ENCODE results near the gene BCL10. TPM values are rescaled to one million over a fixed set of nuclear protein-coding genes. Genes with fewer than 3 reads are reported as not detected.

The BCL10 gene
- total RNA-seq, 1 experiment from 2014 or later = 24.2 TPM

- TF ChIP-seq AFF4 (CRISPR knock-in tag; IDR thresholded peaks at IDR 0.05; ENCODE audit: borderline replicate concordance) = no peak
These were observed 4.2 kb upstream of the BCL10 start (continued) for GRCh38 chr1:85280636-85281035.

GRCh38 chr1:85279458-85280080 lies 3.1 kb upstream of the BCL10 start:
- peaks cover 42% of the 10 kb centered on the region for H3K4me1 Mint-ChIP-seq
- TF ChIP-seq AFF4 (CRISPR knock-in tag; IDR thresholded peaks at IDR 0.05; ENCODE audit: borderline replicate concordance) (no peak), ZSCAN18 (CRISPR knock-in tag; IDR thresholded peaks at IDR 0.05) (0 out of 2 replicates have a peak, but pooled peaks have one; percentile 49)
- ChIA-PET CTCF (interaction anchor here (1.6 kb wide), 1 partner anchor 20 kb away, joined by 6 read pairs; the partner anchor contains the start of gene C1orf52), POLR2A (no interaction called here)
- ATAC-seq = no peak
- H3K27me3 Mint-ChIP-seq (ENCODE audit: low read depth) = no peaks in the 10 kb centered on the region
- no peak for DNase-seq (ENCODE audit: low spot score)
- no peaks in the 10 kb centered on the region for H3K36me3 Mint-ChIP-seq
- H3K9me3 Mint-ChIP-seq = no peaks in the 10 kb centered on the region
- no peak overlapping the region for H3K4me3 Mint-ChIP-seq
- peak overlapping the region; percentile 34 for H3K27ac Mint-ChIP-seq

GRCh38 chr1:85278853-85279314 lies 2.5 kb upstream of the BCL10 start:
- Mint-ChIP-seq H3K4me1 (peaks cover 46% of the 10 kb centered on the region), H3K27ac (0 out of 2 replicates have a peak overlapping the region, but pooled peaks have one; percentile 14), H3K36me3 (no peaks in the 10 kb centered on the region), H3K27me3 (ENCODE audit: low read depth) (no peaks in the 10 kb centered on the region), H3K4me3 (no peak overlapping the region), H3K9me3 (no peaks in the 10 kb centered on the region)
- DNase-seq (ENCODE audit: low spot score) = no peak
- CTCF ChIA-PET = interaction anchor here (1.6 kb wide), 1 partner anchor 19 kb away, joined by 6 read pairs; the partner anchor contains the start of gene C1orf52
- POLR2A ChIA-PET = no interaction called here
- ATAC-seq = no peak
- TF ChIP-seq CREB1 (CRISPR knock-in tag; IDR thresholded peaks at IDR 0.05) (no peak), AFF4 (CRISPR knock-in tag; IDR thresholded peaks at IDR 0.05; ENCODE audit: borderline replicate concordance) (no peak), ZNF138 (CRISPR knock-in tag; conservative IDR thresholded peaks at IDR 0.05) (no peak), GTF2I (CRISPR knock-in tag; conservative IDR thresholded peaks at IDR 0.05) (no peak), TEAD1 (CRISPR knock-in tag; IDR thresholded peaks at IDR 0.05) (no peak), E2F4 (CRISPR knock-in tag; IDR thresholded peaks at IDR 0.05; ENCODE audit: borderline replicate concordance, low read depth) (no peak), MYBL2 (CRISPR knock-in tag; IDR thresholded peaks at IDR 0.05) (no peak), GRHL2 (CRISPR knock-in tag; IDR thresholded peaks at IDR 0.05; ENCODE audit: insufficient replicate concordance, severe bottlenecking) (no peak), CDX4 (CRISPR knock-in tag; IDR thresholded peaks at IDR 0.05; ENCODE audit: borderline replicate concordance) (no peak), USF2 (CRISPR knock-in tag; IDR thresholded peaks at IDR 0.05) (no peak), GABPB1 (CRISPR knock-in tag; IDR thresholded peaks at IDR 0.05) (no peak), ZNF232 (CRISPR knock-in tag; IDR thresholded peaks at IDR 0.05) (no peak)

All from WTC11 (cell line).